HG03342 (cell line): ENCODE measurements around the gene TTBK2.

ENCODE experiments used
- ATAC-seq: cut with Tn5 transposase; IDR thresholded peaks from one replicate; pipeline ENCODE4 v1.9.1; 2021; ENCODE audit warnings: mild to moderate bottlenecking, moderate library complexity; ENCODE audit not compliant: unreplicated experiment

The TTBK2 gene

DNA sequence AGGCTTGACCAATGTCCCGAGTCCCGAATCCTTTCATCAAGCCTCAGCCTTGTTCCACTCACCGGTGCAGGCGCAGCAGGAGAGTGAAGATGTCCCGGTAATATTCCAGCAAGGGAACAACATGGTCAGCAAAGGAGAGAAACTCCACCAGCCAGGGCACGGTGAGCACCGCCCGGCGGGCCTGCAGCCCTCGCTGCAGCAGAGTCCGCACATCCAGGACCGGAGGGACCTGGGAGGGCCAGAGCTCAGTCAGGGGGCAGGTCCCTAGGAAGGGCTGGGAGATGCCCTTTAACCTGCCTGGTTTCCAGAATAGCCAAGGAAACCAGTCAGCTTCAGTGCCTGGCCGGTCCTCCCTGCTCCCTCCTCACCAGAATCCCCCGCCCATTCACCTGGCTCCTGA lies 190.0 kb downstream of the TTBK2 start:
- no peak for ATAC-seq

DNA sequence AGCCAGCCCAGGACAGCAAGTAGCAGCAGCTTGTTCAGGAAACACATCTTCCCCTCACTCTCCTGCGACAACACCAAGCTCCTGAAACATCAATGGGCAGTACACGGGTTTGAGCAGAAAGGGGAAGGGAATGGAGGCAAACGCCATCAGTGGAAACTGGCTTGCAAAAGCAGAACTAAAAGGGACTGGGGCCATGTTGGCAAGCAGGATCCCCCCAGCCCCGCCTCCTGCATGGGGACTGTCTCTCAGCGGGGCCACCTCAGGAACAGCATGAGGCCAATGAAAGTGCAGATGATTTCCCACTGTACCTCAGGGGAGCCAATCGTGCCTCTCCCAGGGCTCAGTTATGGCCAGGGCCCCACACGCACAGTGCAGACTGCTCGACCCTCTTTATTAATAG lies 190.4 kb downstream of the TTBK2 start:
- no peak for ATAC-seq

DNA sequence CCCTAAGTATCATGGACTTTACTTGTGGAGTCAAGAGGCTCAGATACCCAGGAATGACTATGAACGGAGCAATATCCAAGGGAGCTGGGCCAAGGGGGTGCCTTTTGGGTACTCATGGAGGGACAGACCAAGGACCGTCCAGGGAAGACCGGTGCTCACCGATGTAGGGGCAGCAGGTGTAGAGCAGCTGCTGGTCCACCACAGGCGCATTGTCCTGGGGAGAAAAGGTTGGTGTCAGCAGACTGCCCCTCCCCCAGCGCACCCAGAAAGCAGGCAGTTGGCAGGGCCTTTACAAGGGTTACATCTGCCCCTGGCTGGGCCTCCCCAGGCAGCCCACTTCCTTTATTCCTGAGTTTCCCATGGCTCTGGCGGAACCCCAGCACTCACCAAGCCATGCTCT lies 191.2 kb downstream of the TTBK2 start:
- ATAC-seq: no peak

- ATAC-seq: no peak
Observed at GRCh38 chr15:42728972-42729371, 191.6 kb downstream of the TTBK2 start.

- no peak for ATAC-seq
Observed at GRCh38 chr15:42728560-42728959, 192.0 kb downstream of the TTBK2 start.

DNA sequence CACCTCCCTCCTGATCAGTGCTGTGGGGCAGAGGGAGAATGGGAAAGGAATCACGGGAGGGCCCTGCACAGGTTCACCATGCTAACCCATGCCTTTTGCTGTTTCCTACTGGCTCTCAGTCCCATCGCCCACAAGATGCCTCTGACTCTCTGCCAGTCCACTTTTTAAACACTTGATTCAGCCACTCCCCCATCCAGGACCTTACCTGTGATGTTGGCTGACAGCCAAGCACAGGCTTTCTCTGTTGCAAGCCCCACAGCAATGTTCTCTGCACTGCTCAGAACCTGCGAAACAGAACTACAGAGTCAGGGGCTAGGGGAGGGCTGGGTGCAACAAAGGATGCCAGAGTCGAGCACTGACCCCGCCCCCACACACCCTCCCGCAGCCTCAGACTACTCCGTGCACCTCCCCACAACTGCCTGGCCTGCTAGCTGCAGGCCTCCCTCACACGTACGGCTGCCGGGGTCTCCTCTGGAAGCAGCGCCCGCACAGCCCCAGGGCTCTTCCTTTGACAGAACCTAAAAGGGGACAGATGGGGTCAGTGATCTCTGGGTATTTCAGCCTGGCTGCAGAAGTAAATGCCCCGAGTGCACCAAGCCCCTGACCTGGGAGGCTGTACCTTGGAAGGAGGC lies 192.7 kb downstream of the TTBK2 start:
- ATAC-seq: no peak

DNA sequence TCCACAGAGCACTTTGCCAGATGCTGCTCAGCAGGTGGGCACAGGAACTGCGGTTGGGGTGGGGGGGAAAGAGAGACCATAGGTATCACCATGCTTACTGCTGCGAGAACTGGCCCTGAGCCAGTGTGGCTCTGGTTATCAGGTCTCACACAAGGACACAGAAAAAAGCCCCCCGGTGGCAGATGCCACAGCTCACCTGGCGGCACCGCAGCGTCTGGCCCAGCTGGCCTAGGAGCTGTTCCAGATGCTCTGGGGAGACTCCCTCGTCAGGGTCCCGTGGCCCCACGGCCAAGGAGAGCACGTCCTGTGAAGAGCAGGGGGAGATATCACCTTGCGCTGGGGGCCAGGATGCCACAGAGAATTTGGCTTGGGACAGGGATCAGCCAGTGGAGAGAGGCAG lies 194.5 kb downstream of the TTBK2 start:
- ATAC-seq: no peak

DNA sequence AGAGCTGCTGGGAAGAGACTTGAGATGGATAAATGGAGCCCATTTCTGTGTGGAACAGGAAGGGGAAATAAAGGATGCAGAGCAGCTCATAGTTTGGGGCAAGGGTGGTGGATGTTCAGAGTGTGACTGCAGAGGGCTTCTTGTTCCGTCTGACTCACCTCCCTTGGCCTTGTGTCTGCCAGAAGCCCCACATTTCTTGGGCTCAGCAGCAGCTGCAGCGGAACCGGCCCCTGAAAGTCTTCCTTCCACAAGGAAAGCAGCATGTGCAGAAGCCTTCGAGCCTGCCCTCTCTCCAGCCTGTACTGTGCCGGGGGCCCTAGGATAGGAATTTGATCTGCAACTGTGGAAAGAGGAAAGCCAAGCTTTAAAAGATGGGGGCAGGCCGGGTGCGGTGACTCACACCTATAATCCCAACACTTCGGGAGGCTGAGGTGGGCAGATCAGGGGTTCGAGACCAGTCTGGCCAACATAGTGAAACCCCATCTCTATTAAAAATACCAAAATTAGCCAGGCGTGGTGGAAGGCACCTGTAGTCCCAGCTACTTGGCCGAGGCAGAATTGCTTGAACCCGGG lies 195.2 kb downstream of the TTBK2 start:
- no peak for ATAC-seq

- ATAC-seq: no peak
Observed at GRCh38 chr15:42724276-42724675, 196.3 kb downstream of the TTBK2 start.

DNA sequence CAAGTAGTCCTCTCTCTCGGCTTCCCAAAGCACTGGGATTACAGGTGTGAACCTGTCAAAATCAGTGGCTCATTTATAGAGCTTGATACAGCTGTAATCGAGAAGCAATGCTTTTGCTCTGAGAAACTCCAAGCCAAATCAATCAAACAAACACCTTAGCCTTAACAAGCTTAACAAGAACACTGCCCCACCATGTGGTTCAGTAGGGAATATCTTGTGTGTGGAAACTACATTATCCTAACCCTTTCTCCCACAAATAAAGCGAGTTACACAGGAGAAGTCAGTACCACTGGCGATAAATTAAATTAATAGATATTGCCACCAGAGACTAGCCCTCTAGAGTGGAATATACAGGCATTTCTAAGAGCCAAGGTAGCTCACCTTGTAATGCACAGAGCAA lies 197.5 kb downstream of the TTBK2 start:
- ATAC-seq: no peak

DNA sequence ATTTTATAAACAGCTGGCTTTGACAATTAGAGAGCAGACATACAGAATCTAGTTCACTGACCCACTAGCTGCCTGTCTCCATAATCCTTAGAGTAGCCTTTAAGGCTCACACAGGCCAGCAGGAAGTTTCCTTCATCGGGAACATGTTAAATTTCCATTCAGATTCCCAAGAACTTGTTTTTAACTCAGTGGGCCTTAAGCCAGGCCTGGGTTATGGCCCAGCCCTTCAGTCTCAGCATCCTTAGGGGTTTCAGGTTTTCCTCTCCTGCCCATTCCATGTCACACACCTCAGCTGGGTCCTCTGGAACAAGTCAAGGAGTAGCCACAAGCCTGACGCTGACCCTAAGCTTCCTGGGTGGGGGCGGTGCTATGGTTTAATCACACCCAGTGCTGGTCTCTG lies 198.7 kb downstream of the TTBK2 start:
- no peak for ATAC-seq

GRCh38 chr15:42721016-42721415 lies 199.6 kb downstream of the TTBK2 start:
- ATAC-seq: no peak

GRCh38 chr15:42720071-42720470 lies 200.5 kb downstream of the TTBK2 start:
- ATAC-seq: no peak

DNA sequence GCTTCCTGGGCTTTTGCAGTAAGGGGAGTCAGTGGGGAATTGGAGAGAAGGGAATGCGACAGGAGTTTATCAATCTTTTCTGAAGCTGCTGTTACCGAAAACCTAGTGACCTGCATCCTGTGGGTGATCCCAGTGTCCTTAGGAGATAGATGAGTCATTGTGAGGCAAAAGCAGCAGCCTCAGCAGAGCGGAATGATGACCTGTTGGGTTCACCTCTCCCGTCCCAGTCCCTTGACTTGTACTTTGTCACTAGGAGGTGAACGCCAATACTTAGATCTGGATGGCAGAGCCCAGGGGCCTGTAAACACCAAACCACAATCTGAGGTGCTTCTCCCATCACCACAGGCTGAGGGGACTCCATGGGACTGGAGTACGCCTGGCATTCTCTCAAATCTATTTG lies 201.5 kb downstream of the TTBK2 start:
- ATAC-seq: no peak

- ATAC-seq: no peak
Observed at GRCh38 chr15:42716626-42717025, 204.0 kb downstream of the TTBK2 start.

DNA sequence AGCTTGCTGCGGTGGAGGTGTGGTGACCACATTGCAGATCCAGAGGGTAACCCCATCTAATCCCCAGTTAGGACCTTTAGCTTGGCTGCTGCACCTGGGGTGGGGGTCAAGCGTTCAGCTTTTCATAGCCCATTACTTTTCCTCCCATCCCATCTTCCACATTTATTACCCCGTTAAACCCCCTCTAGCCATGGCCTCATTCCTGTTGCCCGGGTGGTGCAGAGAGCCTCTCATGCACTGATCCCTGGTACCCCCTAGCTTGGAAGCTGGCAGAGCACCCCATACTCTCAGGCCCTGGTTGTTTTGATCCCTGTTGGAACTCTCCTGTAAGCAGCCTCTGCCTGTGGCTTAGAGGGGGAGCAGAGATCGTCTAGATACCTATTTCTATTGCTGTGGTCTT lies 204.5 kb downstream of the TTBK2 start:
- no peak for ATAC-seq

- no peak for ATAC-seq
Observed at GRCh38 chr15:42712584-42712983, 208.0 kb downstream of the TTBK2 start.

DNA sequence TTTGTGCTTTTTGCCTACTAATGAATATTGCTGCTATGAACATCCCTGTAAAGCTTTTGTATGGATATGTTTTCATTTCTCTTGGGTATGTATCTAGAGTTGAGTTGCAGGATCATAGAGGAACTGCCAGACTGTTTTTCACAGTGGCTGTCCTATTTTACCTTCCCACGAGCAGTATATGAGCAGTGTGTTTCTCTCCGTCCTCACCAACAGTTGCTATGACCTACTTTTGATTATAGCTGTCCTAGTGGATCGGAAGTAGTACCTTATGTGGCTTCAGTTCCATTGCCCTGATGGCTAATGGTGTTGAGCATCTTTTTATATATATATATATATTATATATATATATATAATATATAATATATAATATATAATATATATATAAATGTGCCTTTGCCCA lies 208.8 kb downstream of the TTBK2 start:
- no peak for ATAC-seq

- no peak for ATAC-seq
Observed at GRCh38 chr15:42710662-42711061, 209.9 kb downstream of the TTBK2 start.

GRCh38 chr15:42707873-42708544 lies 212.6 kb downstream of the TTBK2 start:
- ATAC-seq: no peak

GRCh38 chr15:42707068-42707467 lies 213.5 kb downstream of the TTBK2 start:
- no peak for ATAC-seq

DNA sequence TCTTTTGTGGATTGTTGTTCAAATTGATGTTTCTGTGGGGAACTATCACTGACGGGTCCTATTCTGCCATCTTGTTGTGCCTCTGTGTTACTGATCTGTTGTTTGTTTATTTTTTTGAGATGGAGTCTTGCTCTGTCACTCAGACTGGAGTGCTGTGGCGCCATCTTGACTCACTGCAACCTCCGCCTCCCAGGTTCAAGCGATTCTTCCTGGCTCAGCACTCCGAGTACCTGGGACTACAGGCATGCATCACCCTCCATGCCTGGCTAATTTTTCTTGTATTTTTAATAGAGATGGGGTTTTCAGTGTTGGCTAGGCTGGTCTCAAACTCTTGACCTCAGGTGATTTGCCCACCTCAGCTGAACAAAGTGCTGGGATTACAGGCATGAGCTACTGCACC lies 215.2 kb downstream of the TTBK2 start:
- no peak for ATAC-seq

DNA sequence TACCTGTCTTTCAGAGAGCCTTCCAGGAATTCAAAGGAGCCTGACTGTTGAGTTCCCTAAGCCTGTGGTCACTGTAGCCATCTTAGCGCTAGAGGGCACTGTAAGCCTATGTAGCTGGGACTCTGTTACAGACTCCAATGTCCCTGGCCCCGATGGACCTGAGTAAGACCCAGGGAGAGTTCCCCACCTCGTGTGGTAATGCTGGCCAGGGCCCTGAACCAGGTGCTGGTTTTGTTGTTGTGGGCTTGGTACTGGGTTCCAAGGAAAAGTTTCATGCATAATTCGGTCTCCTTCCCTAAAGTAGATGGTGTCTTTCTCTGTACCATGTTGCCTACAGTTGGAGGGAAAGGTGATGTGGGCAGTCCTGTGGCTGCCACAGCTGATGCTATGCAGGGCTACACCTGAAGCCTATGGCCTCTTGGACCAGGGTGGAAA lies 216.1 kb downstream of the TTBK2 start:
- ATAC-seq: no peak
